WTC11 (cell line): Measurements from ENCODE around the gene OR51B2.

ENCODE experiments used
- ATF2 ChIP-seq: sonication (generic); formaldehyde crosslinking; IDR thresholded peaks from 2 replicates; pipeline ENCODE4 v1.8.1; 2022; ENCODE audit warnings: low read depth, missing genetic modification reagents, borderline replicate concordance
- CREB1 ChIP-seq: sonication (generic); formaldehyde crosslinking; IDR thresholded peaks from 2 replicates; pipeline ENCODE4 v1.8.0; 2023; ENCODE audit warnings: mild to moderate bottlenecking, missing genetic modification reagents
- SMAD4 ChIP-seq: sonication (generic); formaldehyde crosslinking; IDR thresholded peaks from 2 replicates; pipeline ENCODE4 v1.8.0; 2022; ENCODE audit warnings: mild to moderate bottlenecking, missing genetic modification reagents
- TEAD4 ChIP-seq: sonication (generic); formaldehyde crosslinking; IDR thresholded peaks from 2 replicates; pipeline ENCODE4 v1.8.0; 2022; ENCODE audit warnings: mild to moderate bottlenecking, missing genetic modification reagents
- ZNF138 ChIP-seq: sonication (generic); formaldehyde crosslinking; conservative IDR thresholded peaks from 2 replicates; pipeline ENCODE4 v1.8.1; 2022; ENCODE audit warnings: mild to moderate bottlenecking, moderate library complexity, missing genetic modification reagents
- TF ChIP-seq, protein P1 (sequence below): fragments of 200-600 bp; IDR thresholded peaks from 2 replicates; pipeline ENCODE4 v1.8.0; 2022; ENCODE audit warnings: antibody characterized with exemption
- TF ChIP-seq, protein P2 (sequence below): sonication (generic); formaldehyde crosslinking; IDR thresholded peaks from 2 replicates; pipeline ENCODE4 v1.8.1; 2022; ENCODE audit warnings: mild to moderate bottlenecking, moderate library complexity, missing genetic modification reagents
- TF ChIP-seq, protein P3 (sequence below): sonication (generic); formaldehyde crosslinking; IDR thresholded peaks from 2 replicates; pipeline ENCODE4 v1.8.1; 2022; ENCODE audit warnings: missing genetic modification reagents, borderline replicate concordance

DNA sequence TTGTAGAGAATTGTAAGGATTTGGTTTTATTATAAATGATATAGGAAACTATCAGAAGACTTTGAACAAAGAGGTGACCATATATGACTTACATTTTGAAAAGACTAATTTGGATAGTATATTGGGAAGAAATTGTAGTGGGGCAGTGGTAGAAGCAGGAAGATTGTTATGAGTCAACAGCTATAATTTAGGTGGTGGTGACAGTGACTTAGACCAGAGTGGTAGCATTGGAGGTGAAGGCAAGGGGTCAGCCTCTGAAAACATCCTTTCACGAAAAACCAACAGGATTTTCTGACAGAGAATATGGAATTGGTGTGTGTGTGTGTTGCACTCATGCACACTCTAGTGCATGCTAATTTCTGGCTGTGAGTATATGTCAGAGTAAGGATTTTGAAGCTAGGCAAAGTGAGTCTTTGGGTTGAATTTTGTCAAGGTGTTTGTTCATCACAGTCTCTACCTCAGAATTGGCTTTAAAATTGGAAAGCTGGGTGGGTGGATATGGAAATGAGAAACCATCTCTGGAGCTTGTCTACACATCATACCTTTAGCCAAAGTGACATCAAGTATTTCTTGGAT, 46.2 kb downstream of the OR51B2 start:
- TF ChIP-seq, protein P1, sequence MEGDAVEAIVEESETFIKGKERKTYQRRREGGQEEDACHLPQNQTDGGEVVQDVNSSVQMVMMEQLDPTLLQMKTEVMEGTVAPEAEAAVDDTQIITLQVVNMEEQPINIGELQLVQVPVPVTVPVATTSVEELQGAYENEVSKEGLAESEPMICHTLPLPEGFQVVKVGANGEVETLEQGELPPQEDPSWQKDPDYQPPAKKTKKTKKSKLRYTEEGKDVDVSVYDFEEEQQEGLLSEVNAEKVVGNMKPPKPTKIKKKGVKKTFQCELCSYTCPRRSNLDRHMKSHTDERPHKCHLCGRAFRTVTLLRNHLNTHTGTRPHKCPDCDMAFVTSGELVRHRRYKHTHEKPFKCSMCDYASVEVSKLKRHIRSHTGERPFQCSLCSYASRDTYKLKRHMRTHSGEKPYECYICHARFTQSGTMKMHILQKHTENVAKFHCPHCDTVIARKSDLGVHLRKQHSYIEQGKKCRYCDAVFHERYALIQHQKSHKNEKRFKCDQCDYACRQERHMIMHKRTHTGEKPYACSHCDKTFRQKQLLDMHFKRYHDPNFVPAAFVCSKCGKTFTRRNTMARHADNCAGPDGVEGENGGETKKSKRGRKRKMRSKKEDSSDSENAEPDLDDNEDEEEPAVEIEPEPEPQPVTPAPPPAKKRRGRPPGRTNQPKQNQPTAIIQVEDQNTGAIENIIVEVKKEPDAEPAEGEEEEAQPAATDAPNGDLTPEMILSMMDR: no peak
- TF ChIP-seq CREB1 (no peak), ATF2 (no peak), SMAD4 (CRISPR knock-in tag) (no peak), TEAD4 (CRISPR knock-in tag) (no peak), ZNF138 (CRISPR knock-in tag) (no peak)
- TF ChIP-seq, protein P2, sequence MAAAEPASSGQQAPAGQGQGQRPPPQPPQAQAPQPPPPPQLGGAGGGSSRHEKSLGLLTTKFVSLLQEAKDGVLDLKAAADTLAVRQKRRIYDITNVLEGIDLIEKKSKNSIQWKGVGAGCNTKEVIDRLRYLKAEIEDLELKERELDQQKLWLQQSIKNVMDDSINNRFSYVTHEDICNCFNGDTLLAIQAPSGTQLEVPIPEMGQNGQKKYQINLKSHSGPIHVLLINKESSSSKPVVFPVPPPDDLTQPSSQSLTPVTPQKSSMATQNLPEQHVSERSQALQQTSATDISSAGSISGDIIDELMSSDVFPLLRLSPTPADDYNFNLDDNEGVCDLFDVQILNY: no peak
- TF ChIP-seq, protein P3, sequence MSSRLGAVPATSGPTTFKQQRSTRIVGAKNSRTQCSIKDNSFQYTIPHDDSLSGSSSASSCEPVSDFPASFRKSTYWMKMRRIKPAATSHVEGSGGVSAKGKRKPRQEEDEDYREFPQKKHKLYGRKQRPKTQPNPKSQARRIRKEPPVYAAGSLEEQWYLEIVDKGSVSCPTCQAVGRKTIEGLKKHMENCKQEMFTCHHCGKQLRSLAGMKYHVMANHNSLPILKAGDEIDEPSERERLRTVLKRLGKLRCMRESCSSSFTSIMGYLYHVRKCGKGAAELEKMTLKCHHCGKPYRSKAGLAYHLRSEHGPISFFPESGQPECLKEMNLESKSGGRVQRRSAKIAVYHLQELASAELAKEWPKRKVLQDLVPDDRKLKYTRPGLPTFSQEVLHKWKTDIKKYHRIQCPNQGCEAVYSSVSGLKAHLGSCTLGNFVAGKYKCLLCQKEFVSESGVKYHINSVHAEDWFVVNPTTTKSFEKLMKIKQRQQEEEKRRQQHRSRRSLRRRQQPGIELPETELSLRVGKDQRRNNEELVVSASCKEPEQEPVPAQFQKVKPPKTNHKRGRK (CRISPR knock-in tag): no peak
